ENCODE results near the gene ADIG. TPM values are rescaled to one million over a fixed set of nuclear protein-coding genes. Genes with fewer than 3 reads are reported as not detected.
A peak's percentile ranks its signal among the peaks of the same experiment; 100 is the strongest.

Gene ADIG
- total RNA-seq, 1 experiment from 2014 or later: not detected

DNA sequence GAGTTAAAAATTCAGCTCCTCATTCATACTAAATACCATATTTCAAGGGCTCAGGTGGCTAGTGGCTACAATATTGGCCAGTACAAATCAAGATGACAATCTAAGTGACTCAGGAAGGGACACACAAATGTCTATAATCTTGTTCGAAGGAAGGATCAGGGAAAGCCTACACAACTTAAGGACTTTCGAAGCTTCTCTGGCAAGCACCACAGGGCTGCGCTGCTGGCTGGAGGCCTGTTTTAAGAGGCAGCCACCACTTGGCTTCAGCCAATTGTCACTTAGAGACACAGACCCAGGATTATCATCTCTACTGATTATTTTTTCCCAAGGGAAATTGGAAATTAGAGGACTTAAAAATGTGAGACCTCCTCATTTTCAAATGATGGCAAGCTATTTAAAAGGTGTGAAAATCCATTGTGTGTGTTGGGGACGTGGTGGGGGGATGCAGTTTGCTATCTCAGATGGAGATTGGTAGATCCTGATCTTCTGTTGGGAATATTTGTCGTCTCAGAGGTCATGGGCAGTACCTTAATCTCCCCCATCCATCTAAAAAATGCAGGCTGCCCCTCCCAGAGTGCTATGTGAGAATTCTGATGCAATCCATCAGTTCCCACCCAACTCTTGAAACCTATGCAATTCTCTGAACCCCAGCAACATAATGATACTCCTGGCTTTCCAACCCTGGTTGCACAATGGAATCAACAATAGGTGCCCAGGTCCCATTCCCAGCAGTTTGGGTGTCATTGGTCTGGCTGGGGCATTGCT, 31.9 kb downstream of the ADIG start:
- Histone ChIP-seq H3K36me3 (no peaks in the 10 kb centered on the region), H3K4me3 (no peak overlapping the region), H3K9me3 (no peaks in the 10 kb centered on the region), H3K27me3 (peaks cover 16% of the 10 kb centered on the region)
- DNase-seq: no peak

DNA sequence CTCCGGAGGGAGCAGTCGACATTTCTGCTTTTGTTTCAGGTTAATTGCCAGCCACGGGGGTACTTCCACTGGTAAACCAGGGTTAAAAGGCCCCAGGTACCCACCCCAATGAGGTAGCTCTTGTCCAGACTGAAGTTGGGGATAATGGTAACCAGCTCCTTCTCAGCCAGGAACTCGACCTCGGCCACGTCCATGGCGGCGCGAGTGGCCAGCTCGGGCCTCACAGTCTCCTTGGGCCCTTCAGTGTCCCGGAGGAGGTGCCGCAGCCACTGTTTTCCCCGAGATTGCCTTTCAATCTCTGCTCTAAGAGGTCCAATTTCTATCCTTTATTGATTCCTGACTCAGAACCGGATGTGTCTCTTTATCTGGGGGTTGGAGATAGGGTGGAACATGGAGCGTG, 34.3 kb downstream of the ADIG start:
- no peak for DNase-seq
- Histone ChIP-seq H3K36me3 (no peaks in the 10 kb centered on the region), H3K4me3 (no peak overlapping the region), H3K9me3 (no peaks in the 10 kb centered on the region), H3K27me3 (peaks cover 26% of the 10 kb centered on the region)

DNA sequence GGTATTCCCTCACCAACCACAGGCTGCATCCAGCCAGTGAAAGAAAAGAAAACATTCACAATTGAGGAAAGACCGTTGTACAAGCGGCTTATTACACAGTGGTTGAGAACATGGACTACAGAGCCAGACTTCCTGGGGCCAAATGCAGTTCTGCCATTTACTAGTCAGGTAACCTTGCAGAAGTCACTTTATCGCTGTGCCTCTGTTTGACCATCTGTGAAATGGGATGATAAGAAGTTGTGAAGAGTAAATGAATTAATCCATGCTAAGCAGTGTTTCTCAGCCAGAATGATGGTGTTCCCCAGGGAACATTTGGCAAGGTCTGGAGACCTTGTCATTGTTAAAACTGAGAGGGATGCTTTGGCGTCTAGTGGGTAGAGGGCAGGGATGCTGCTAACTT, 35.5 kb downstream of the ADIG start:
- Histone ChIP-seq H3K9me3 (no peaks in the 10 kb centered on the region), H3K4me3 (no peak overlapping the region), H3K36me3 (no peaks in the 10 kb centered on the region), H3K27me3 (peaks cover 26% of the 10 kb centered on the region)
- DNase-seq: no peak

DNA sequence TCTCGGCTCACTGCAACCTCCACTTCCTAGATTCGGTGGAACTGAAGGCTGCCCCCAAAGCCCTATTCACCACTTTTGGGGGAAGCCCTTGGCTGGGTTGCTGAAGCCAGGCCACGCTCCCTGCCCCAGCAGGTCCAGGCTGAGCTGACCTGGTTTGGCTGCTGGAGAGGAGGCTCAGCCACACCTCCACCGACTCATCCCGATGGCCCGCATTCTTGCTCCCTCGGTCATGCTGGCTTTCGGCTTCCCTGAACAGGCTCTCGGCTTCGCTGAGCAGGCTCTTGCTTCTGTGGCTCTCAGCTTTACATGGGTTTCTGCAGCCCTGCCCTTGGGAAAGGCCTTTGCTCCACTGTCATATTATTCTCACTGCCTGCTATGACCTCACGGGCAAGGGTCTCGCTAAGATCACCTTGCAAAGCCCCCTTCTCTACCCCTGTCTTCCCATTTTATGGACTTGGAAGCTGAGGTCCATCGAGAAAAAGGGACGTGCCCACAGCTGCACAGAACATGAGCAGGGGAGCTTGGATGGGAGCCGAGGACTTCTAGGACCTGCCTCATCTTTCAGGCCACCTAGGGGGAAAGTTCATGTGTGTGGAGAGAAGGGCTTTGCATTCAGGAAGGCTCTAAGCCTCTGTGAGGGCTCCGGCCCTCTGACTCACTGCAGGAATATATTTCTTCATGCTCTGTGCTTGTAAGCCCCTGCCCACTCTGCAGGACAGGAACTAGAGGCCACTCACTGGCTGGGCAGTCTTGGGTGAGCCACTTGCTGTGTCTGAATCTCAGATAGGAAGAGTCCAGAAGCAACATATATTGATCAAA, 36.2 kb downstream of the ADIG start:
- H3K9me3 ChIP-seq: no peaks in the 10 kb centered on the region
- peak; percentile 61 for DNase-seq
- no peaks in the 10 kb centered on the region for H3K36me3 ChIP-seq
- H3K4me3 ChIP-seq: no peak overlapping the region
- H3K27me3 ChIP-seq: peaks cover 26% of the 10 kb centered on the region

DNA sequence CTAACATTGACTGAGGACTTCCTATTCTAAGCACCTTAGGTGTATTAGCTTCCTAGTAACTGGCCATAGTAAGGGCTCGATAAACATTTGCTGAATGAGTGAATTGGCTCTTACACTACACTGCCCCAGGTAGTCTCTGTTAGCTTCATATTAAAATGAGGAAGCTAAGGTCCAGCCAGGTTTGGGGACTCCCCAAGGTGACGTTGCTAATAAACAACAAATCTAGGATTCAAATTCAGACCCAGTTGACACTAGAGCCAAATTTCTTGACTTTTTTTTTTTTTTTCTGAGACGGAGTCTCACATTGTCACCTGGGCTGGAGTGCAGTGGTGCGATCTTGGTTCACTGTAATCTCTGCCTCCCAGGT, 36.8 kb downstream of the ADIG start:
- H3K9me3 ChIP-seq: no peaks in the 10 kb centered on the region
- H3K27me3 ChIP-seq: peaks cover 26% of the 10 kb centered on the region
- no peaks in the 10 kb centered on the region for H3K36me3 ChIP-seq
- DNase-seq: no peak
- no peak overlapping the region for H3K4me3 ChIP-seq

DNA sequence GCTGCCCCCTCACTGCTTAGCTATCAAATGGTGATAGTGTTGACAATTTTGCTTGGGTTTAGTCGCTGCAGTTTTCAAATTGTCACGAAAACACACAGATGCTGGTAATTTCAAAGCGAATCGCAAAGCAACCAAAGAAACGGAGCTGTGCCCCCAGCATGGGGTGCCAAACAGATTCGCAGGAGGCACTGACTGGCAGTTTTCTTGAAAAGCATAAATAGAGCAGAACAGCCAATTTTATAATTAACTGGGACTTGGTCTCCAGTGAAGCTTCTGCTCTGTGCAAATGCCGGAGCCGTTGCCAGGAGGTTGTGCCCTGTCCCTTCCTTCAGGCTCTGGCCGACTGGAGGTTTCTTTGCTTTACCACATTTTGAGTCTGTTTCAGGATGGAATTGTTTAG, 39.4 kb downstream of the ADIG start:
- no peaks in the 10 kb centered on the region for H3K36me3 ChIP-seq
- H3K4me3 ChIP-seq: no peak overlapping the region
- no peak for DNase-seq
- H3K9me3 ChIP-seq: no peaks in the 10 kb centered on the region
- H3K27me3 ChIP-seq: peaks cover 26% of the 10 kb centered on the region

DNA sequence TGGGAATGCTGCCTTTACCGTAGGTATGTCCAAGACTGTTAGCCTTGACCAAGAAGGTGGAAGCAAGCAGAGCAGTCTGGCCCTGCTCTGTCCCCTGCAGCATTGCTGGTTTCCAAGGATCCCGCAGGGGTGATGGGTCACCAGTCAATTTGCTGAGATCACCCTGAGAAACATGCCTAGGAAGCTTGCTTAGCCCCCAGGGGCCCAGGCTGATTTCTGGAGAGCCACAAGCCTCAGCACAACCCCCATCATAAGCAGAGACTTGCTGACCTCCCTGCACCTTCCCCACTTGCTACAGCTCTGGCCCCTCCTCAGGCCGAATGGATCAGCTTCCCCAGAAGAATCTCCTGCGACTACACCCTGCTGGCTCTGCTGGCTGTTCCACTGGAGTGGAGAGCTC, 42.1 kb downstream of the ADIG start:
- Histone ChIP-seq H3K36me3 (no peaks in the 10 kb centered on the region), H3K9me3 (no peaks in the 10 kb centered on the region), H3K4me3 (no peak overlapping the region), H3K27me3 (peaks cover 11% of the 10 kb centered on the region)
- DNase-seq: no peak

DNA sequence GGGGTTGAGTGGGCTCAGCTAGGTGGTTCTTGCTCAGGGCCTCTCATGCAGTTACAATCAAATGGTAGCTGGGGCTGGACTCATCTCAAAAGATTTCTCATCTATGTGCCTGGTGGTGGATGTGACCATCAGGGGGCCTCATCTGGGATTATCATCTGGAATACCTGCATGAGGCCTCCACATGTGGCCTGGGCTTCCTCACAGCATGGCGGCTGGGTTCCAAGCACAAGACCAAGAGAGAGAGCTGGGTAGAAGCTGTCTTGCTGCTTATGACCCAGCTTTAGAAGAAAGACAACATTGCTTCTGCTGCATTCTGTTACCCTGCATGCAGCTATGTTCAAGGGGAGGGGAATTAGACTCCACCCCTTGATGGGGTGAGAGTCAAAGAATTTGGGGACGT, 43.1 kb downstream of the ADIG start:
- DNase-seq: no peak
- H3K9me3 ChIP-seq: no peaks in the 10 kb centered on the region
- no peak overlapping the region for H3K4me3 ChIP-seq
- H3K36me3 ChIP-seq: no peaks in the 10 kb centered on the region
- H3K27me3 ChIP-seq: peaks cover 9% of the 10 kb centered on the region

DNA sequence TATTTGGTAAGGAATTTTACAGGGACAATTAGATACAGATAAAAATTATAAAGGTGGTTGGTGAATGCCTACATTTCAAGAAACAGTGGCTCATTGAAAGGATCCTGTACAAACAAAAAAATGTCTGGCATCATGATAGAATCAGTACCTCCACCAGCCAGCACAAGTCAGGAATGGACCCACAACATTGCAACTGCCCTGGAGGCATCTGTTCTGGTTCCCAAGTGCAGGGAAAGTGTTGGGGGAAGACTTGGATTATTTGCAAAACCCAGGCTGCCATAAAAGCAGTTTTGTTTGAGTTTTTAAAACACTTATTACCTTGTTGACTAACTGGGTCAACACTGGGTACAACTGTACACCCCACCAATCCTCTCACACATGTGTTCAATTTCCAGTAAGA, 44.9 kb downstream of the ADIG start:
- H3K9me3 ChIP-seq: no peaks in the 10 kb centered on the region
- DNase-seq: no peak
- no peaks in the 10 kb centered on the region; the same call in 1 of the 2 replicates for H3K27me3 ChIP-seq
- H3K36me3 ChIP-seq: no peaks in the 10 kb centered on the region
- no peak overlapping the region for H3K4me3 ChIP-seq

DNA sequence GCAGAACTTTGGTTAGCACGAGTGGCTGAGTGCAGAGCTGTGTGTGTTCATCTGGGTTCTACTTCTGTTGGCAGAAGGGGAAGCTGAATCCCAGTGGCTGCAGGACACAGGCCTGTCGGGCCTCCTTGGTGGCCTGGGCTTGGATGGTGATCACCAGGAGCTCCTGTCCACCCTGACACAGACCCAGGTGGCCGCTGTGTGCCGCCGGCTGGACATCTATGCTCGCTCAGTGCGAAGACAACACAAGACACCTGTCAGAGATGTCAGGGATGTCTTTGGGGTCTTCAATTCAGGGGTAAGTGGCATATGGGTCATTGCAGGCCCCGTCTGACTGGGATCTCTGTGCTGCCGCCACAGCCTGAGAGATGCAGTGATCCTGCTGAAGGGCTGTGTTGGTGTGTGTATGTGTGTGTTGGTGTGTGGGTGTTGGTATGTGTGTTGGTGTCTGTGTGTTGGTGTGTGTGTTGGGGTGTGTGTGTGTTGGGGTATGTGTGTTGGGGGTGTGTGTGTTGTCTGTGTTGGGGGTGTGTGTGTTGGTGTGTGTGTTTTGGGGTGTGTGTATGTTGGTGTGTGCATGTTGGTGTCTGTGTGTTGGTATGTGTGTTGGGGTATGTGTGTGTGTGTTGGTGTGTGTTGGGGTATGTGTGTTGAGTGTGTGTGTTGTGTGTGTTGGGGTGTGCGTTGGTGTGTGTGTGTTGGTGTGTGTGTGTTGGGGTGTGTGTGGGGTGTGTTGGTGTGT, 46.1 kb downstream of the ADIG start:
- no peaks in the 10 kb centered on the region for H3K36me3 ChIP-seq
- DNase-seq: no peak
- H3K27me3 ChIP-seq: no peaks in the 10 kb centered on the region
- H3K4me3 ChIP-seq: no peak overlapping the region
- no peaks in the 10 kb centered on the region for H3K9me3 ChIP-seq

DNA sequence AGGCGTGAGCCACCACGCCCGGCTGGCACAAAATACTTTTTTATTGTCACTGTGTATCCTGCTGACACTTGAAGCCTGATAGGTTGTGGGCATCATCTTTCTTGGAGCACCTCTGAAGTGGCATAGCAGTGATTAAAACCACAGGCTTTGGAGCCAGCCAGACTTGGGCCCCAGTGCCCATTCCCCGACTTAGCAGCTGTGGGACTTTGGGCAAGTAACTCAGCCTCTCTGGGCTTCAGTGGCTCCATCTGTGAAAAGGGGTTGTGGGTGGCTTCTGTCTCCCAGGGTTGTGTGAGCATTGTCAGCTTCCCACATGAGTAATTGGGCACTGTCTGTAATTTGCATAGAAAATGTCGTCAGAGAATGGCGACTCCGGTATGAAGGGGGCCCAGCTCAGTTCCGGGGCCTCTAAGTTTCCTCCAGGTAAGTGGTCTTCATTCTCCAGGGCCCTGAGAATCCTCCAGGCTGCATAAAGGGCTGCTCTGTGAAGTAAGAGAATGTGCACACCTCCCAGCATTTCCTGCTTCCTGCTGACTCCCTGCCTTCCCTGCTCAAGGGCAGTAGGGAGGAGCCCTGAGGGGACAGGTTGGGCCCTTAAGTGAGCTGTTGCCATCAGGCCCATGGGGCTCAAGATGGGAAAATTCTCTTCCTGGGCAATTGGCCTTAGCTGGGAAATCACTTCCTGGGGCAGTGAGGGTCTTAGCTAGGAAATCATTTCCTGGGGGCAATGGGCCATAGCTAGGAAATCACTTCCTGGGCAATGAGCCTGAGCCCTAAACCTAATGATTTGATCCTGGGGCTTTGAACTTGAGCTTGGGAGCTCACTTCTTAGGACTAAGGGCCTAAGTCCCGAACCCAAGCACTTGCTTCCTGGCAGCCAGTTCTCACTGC, 47.8 kb downstream of the ADIG start:
- H3K36me3 ChIP-seq: no peaks in the 10 kb centered on the region
- H3K27me3 ChIP-seq: peaks cover 2% of the 10 kb centered on the region; the same call in 1 of the 2 replicates
- no peak for DNase-seq
- H3K9me3 ChIP-seq: no peaks in the 10 kb centered on the region
- H3K4me3 ChIP-seq: no peak overlapping the region

DNA sequence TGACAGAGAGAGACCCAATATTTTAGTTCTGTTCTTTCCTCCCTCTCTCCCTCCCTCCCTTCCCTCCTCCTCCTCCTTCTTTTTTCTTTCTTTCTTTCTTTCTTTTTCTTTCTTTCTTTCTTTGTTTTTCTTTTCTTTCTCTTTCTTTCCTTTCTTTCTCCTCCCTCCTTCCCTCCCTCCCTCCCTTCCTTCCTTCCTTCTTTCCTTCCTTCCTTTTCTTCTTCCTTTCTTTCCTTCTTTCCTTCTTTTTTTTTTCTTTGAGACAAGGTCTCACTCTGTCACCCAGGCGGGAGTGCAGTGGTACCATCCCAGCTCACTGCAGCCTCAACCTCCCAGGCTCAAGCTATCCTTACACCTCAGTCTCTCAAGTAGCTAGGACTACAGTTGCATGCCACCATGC, 49.0 kb downstream of the ADIG start:
- H3K4me3 ChIP-seq: no peak overlapping the region
- H3K27me3 ChIP-seq: peaks cover 8% of the 10 kb centered on the region; the same call in 1 of the 2 replicates
- no peak for DNase-seq
- no peaks in the 10 kb centered on the region for H3K36me3 ChIP-seq
- 0 out of 2 replicates have a peak, but pooled peaks cover 1% of the 10 kb centered on the region for H3K9me3 ChIP-seq

DNA sequence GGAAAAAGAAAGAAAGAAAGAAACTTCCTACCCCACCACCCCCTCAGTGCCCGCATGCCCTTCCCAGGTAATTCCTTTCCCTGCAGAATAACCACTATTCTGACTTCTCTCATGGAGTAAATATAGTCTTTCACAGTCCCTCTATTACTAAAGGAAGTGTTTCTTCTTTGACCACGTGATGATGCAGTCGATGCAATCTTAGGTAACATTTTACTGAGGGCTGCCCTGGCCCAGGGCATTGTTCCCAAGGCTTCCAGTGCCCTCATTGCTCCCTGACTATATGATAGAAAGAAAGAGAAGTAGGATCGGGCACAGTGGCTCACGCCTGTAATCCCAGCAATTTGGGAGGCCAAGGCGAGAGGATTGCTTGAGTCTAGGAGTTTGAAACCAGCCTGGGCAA, 49.7 kb downstream of the ADIG start:
- Histone ChIP-seq H3K27me3 (peaks cover 9% of the 10 kb centered on the region; the same call in 1 of the 2 replicates), H3K4me3 (no peak overlapping the region)

DNA sequence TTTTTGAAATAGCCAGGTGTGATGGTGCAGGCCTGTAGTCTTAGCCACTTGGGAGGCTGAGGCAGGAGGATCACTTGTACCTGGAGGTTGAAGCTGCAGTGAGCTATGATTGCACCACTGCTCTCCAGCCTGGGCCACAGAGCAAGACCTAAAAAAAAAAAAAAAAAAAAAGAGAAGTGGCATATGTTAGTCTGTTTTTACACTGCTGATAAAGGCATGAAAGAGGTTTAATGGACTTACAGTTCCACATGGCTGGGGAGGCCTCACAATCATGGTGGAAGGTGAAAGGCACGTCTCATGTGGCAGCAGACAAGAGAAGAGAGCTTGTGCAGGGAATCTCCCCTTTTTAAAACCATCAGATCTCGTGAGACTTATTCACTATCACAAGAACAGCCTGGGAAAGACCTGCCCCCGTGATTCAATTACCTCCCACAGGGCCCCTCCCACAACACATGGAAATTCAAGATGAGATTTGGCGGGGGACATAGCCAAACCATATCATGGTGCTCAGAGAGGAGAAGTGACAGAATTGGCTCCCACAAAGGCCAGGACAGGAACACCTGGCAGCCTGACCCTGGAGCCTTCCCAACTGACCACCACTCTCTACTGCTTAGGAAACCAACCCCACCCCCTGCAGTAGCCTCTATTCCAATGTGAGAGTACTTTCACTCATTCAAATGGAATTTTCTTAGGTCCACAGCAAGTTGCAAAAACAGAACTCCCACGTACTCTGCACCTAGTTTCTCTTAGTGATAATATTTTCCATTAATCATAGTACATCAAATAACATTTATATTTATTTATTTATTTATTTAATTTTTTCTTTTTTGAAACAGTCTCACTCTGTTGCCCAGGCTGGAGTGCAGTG, 50.4 kb downstream of the ADIG start:
- Histone ChIP-seq H3K4me3 (no peak overlapping the region), H3K36me3 (no peaks in the 10 kb centered on the region), H3K27me3 (peaks cover 9% of the 10 kb centered on the region; the same call in 1 of the 2 replicates), H3K9me3 (peaks cover 8% of the 10 kb centered on the region; the same call in 1 of the 2 replicates)
- DNase-seq: no peak

More for the DNA sequence above, 49.7 kb downstream of the ADIG start:
- H3K9me3 ChIP-seq: peaks cover 6% of the 10 kb centered on the region; the same call in 1 of the 2 replicates
- no peaks in the 10 kb centered on the region for H3K36me3 ChIP-seq
- no peak for DNase-seq

DNA sequence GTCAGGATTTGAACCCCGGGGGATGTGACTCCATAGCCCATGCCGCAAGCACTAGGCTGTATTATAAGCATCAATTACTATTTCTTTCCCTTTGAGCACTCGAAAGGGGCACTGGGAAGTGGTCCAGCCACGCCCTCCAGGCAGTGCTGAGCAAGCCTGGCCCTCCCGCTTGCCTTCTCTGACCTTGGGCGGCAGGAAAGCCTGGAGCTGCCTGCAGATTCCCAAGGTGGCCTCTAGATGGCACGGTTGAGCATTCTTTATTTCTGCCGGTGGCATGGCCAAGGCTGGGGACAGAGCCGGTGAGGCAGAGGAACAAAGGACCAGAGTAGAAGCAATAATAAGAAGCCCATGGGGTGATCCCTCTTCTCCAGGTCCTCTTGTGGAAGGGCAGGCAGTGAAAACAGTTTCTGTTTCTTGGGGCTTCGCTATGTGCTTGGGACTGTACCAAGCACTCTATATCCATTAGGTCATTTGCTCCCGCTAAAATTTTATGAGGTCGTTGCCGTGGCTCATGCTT, 52.6 kb downstream of the ADIG start:
- peak; percentile 54 for DNase-seq
- Histone ChIP-seq H3K27me3 (peaks cover 9% of the 10 kb centered on the region; the same call in 1 of the 2 replicates), H3K4me3 (no peak overlapping the region), H3K36me3 (no peaks in the 10 kb centered on the region), H3K9me3 (peaks cover 8% of the 10 kb centered on the region; the same call in 1 of the 2 replicates)
